GM12878 (cell line): Measurements from ENCODE around the gene FNDC3B. TPM values are rescaled to one million over a fixed set of nuclear protein-coding genes. Genes with fewer than 3 reads are reported as not detected.

Source experiments
- BCL11A ChIP-seq: IDR thresholded peaks from 2 replicates; pipeline ENCODE4 v1.6.1; 2011; ENCODE audit warnings: low read depth, low read length
- CHD4 ChIP-seq: fragments of 200-600 bp; sonication (generic); IDR thresholded peaks from 2 replicates; pipeline ENCODE4 v1.6.1; 2016; ENCODE audit warnings: mild to moderate bottlenecking
- NFIC ChIP-seq: IDR thresholded peaks from 2 replicates; pipeline ENCODE4 v1.6.1; 2012; ENCODE audit warnings: low read depth, mild to moderate bottlenecking, inconsistent platforms, low read length, moderate library complexity
- NKRF ChIP-seq: fragments of 450-650 bp; conservative IDR thresholded peaks from 2 replicates; pipeline ENCODE4 v1.6.1; 2017; ENCODE audit warnings: mild to moderate bottlenecking, moderate library complexity
- NR2C1 ChIP-seq: fragments of 450-650 bp; IDR thresholded peaks from 2 replicates; pipeline ENCODE4 v1.6.1; 2017; ENCODE audit warnings: antibody characterized with exemption, mild to moderate bottlenecking, moderate library complexity
- REST ChIP-seq: IDR thresholded peaks from 2 replicates; pipeline ENCODE4 v1.6.1; 2012; ENCODE audit warnings: mild to moderate bottlenecking, low read depth, low read length
- ZNF592 ChIP-seq: fragments of 450-650 bp; IDR thresholded peaks from 2 replicates; pipeline ENCODE4 v1.6.1; 2017; ENCODE audit warnings: mild to moderate bottlenecking, moderate library complexity
- ZNF622 ChIP-seq: fragments of 450-650 bp; IDR thresholded peaks from 2 replicates; pipeline ENCODE4 v1.6.1; 2017; ENCODE audit warnings: mild to moderate bottlenecking, inconsistent platforms
- ZNF687 ChIP-seq: fragments of 450-650 bp; IDR thresholded peaks from 2 replicates; pipeline ENCODE4 v1.6.1; 2017; ENCODE audit warnings: mild to moderate bottlenecking, moderate library complexity
- polyA plus RNA-seq, 11 experiments: library from polyadenylated mRNA; depleted of rRNA in 4 of 11; unstranded in 6 of 11; stranded (reverse) in 5 of 11; fragments of >200 nt; fragmentation: Nextera tagmentation in 4 of 11; fragmentation: Illumina TruSeq in 1 of 11; extraction: Ambion mirVana in 4 of 11; extraction: Trizol in 1 of 11; gene quantifications; 1 replicate in 1 of 11; 2 replicates in 10 of 11; pipeline versions ENCODE4 v1.2.1 to v1.2.3, GENCODE V29; 2011 to 2016; ENCODE audit warnings: inconsistent platforms in 2 of 11, missing spikeins in 2 of 11, low read depth in 1 of 11
- total RNA-seq, 4 experiments: library from RNA; depleted of rRNA in 3 of 4; stranded (reverse); fragments of >200 nt in 3 of 4; fragmentation: Illumina TruSeq in 1 of 4; extraction: Trizol in 1 of 4; gene quantifications; 2 replicates each; pipeline versions ENCODE4 v1.2.1 to v1.2.3, GENCODE V29; 2013 to 2021

The FNDC3B gene
- total and polyA plus RNA-seq, 10 of the 15 experiments (the other 5 are each of a cell fraction or from before 2014, with no cell fraction given), result 7.9 to 35.0 (median 18.5) TPM

GRCh38 chr3:172447611-172448579 lies 408.5 kb downstream of the FNDC3B start, which contains the start of gene GHSR (continued):
- no peak for TF ChIP-seq NKRF
- no peak for TF ChIP-seq ZNF592
- TF ChIP-seq ZNF687, result no peak
- TF ChIP-seq BCL11A, result no peak
- no peak for TF ChIP-seq NR2C1
- TF ChIP-seq REST, result no peak
- TF ChIP-seq ZNF622, result no peak
- no peak for TF ChIP-seq CHD4
- no peak for TF ChIP-seq NFIC
